ENCODE measurements around the gene AUH.

GRCh38 chr9:91214086-91214485 is 147.6 kb downstream of the AUH start:
- TF ChIP-seq POLR2A (IDR thresholded peaks at IDR 0.05; ENCODE audit: low read depth, low read length), result no peak
- TF ChIP-seq, protein P1, sequence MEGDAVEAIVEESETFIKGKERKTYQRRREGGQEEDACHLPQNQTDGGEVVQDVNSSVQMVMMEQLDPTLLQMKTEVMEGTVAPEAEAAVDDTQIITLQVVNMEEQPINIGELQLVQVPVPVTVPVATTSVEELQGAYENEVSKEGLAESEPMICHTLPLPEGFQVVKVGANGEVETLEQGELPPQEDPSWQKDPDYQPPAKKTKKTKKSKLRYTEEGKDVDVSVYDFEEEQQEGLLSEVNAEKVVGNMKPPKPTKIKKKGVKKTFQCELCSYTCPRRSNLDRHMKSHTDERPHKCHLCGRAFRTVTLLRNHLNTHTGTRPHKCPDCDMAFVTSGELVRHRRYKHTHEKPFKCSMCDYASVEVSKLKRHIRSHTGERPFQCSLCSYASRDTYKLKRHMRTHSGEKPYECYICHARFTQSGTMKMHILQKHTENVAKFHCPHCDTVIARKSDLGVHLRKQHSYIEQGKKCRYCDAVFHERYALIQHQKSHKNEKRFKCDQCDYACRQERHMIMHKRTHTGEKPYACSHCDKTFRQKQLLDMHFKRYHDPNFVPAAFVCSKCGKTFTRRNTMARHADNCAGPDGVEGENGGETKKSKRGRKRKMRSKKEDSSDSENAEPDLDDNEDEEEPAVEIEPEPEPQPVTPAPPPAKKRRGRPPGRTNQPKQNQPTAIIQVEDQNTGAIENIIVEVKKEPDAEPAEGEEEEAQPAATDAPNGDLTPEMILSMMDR (IDR thresholded peaks at IDR 0.05 in 2 of 3, conservative IDR thresholded peaks at IDR 0.05 in 1 of 3; ENCODE audit: control insufficient read depth in 2 of 3, extremely low read depth in 1 of 3, insufficient read depth in 1 of 3, low read depth in 3 of 3, low read length in 3 of 3), result no peak
- TF ChIP-seq NR2C1 (IDR thresholded peaks at IDR 0.05), result no peak
- no peak for TF ChIP-seq ZNF622 (IDR thresholded peaks at IDR 0.05)
